Measurements from ENCODE around the gene DCBLD1.

- TF ChIP-seq, protein P1, sequence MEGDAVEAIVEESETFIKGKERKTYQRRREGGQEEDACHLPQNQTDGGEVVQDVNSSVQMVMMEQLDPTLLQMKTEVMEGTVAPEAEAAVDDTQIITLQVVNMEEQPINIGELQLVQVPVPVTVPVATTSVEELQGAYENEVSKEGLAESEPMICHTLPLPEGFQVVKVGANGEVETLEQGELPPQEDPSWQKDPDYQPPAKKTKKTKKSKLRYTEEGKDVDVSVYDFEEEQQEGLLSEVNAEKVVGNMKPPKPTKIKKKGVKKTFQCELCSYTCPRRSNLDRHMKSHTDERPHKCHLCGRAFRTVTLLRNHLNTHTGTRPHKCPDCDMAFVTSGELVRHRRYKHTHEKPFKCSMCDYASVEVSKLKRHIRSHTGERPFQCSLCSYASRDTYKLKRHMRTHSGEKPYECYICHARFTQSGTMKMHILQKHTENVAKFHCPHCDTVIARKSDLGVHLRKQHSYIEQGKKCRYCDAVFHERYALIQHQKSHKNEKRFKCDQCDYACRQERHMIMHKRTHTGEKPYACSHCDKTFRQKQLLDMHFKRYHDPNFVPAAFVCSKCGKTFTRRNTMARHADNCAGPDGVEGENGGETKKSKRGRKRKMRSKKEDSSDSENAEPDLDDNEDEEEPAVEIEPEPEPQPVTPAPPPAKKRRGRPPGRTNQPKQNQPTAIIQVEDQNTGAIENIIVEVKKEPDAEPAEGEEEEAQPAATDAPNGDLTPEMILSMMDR (conservative IDR thresholded peaks at IDR 0.05; ENCODE audit: low read length), result no peak
- no peak for TF ChIP-seq EZH2phosphoT487 (IDR thresholded peaks at IDR 0.05; ENCODE audit: borderline replicate concordance)
Measured at GRCh38 chr6:117512987-117513573, 30.6 kb downstream of the DCBLD1 start.

Measured in Loucy (cell line).